ENCODE data around the gene ESRRB.

ESRRB gene

GRCh38 chr14:76446486-76446885, 70.5 kb downstream of the ESRRB start:
- H3K27me3 ChIP-seq (ENCODE audit: control insufficient read depth in 2 of 2, insufficient read depth in 2 of 2, low read length in 2 of 2), result no peaks in the 10 kb centered on the region
- H3K27ac ChIP-seq (ENCODE audit: low read depth in 2 of 2, low read length in 2 of 2), result no peak overlapping the region
- H3K9ac ChIP-seq (ENCODE audit: low read depth in 1 of 2, low read length in 2 of 2), result no peak overlapping the region
- H3K4me1 ChIP-seq (ENCODE audit: control insufficient read depth in 2 of 2, insufficient read depth in 2 of 2, low read length in 2 of 2), result no peaks in the 10 kb centered on the region
- no peaks in the 10 kb centered on the region for H3K9me3 ChIP-seq (ENCODE audit: control insufficient read depth in 2 of 2, low read length in 2 of 2)
- no peaks in the 10 kb centered on the region for H3K36me3 ChIP-seq (ENCODE audit: control insufficient read depth in 2 of 2, insufficient read depth in 2 of 2, low read length in 2 of 2)
- no peak overlapping the region for H3K4me3 ChIP-seq (ENCODE audit: low read length in 2 of 2)

- no peaks in the 10 kb centered on the region for H3K4me1 ChIP-seq (ENCODE audit: control insufficient read depth in 2 of 2, insufficient read depth in 2 of 2, low read length in 2 of 2)
- H3K4me3 ChIP-seq (ENCODE audit: low read length in 2 of 2), result no peak overlapping the region
- H3K27ac ChIP-seq (ENCODE audit: low read depth in 2 of 2, low read length in 2 of 2), result no peak overlapping the region
- H3K27me3 ChIP-seq (ENCODE audit: control insufficient read depth in 2 of 2, insufficient read depth in 2 of 2, low read length in 2 of 2), result no peaks in the 10 kb centered on the region
- H3K36me3 ChIP-seq (ENCODE audit: control insufficient read depth in 2 of 2, insufficient read depth in 2 of 2, low read length in 2 of 2), result no peaks in the 10 kb centered on the region
- H3K9me3 ChIP-seq (ENCODE audit: control insufficient read depth in 2 of 2, low read length in 2 of 2), result no peaks in the 10 kb centered on the region
- H3K9ac ChIP-seq (ENCODE audit: low read depth in 1 of 2, low read length in 2 of 2), result no peak overlapping the region
Measured at GRCh38 chr14:76446921-76447320, 71.0 kb downstream of the ESRRB start.

GRCh38 chr14:76450476-76450875, 74.5 kb downstream of the ESRRB start:
- Histone ChIP-seq H3K4me3 (ENCODE audit: low read length in 2 of 2) (no peak overlapping the region), H3K9me3 (ENCODE audit: control insufficient read depth in 2 of 2, low read length in 2 of 2) (no peaks in the 10 kb centered on the region), H3K27ac (ENCODE audit: low read depth in 2 of 2, low read length in 2 of 2) (no peak overlapping the region), H3K36me3 (ENCODE audit: control insufficient read depth in 2 of 2, insufficient read depth in 2 of 2, low read length in 2 of 2) (no peaks in the 10 kb centered on the region), H3K9ac (ENCODE audit: low read depth in 1 of 2, low read length in 2 of 2) (no peak overlapping the region), H3K27me3 (ENCODE audit: control insufficient read depth in 2 of 2, insufficient read depth in 2 of 2, low read length in 2 of 2) (no peaks in the 10 kb centered on the region), H3K4me1 (ENCODE audit: control insufficient read depth in 2 of 2, insufficient read depth in 2 of 2, low read length in 2 of 2) (no peaks in the 10 kb centered on the region)

GRCh38 chr14:76456200-76456599, 80.3 kb downstream of the ESRRB start:
- H3K4me3 ChIP-seq (ENCODE audit: low read length in 2 of 2), result no peak overlapping the region
- peaks cover 0 to 3% of the 10 kb centered on the region in 2 donors for H3K9me3 ChIP-seq (ENCODE audit: control insufficient read depth in 2 of 2, low read length in 2 of 2)
- H3K27me3 ChIP-seq (ENCODE audit: control insufficient read depth in 2 of 2, insufficient read depth in 2 of 2, low read length in 2 of 2), result no peaks in the 10 kb centered on the region
- no peaks in the 10 kb centered on the region for H3K4me1 ChIP-seq (ENCODE audit: control insufficient read depth in 2 of 2, insufficient read depth in 2 of 2, low read length in 2 of 2)
- no peak overlapping the region for H3K9ac ChIP-seq (ENCODE audit: low read depth in 1 of 2, low read length in 2 of 2)
- no peak overlapping the region for H3K27ac ChIP-seq (ENCODE audit: low read depth in 2 of 2, low read length in 2 of 2)
- no peaks in the 10 kb centered on the region for H3K36me3 ChIP-seq (ENCODE audit: control insufficient read depth in 2 of 2, insufficient read depth in 2 of 2, low read length in 2 of 2)

GRCh38 chr14:76456891-76457586, 81.1 kb downstream of the ESRRB start:
- no peaks in the 10 kb centered on the region for H3K36me3 ChIP-seq (ENCODE audit: control insufficient read depth in 2 of 2, insufficient read depth in 2 of 2, low read length in 2 of 2)
- no peak overlapping the region for H3K27ac ChIP-seq (ENCODE audit: low read depth in 2 of 2, low read length in 2 of 2)
- H3K9ac ChIP-seq (ENCODE audit: low read depth in 1 of 2, low read length in 2 of 2), result no peak overlapping the region
- no peaks in the 10 kb centered on the region for H3K4me1 ChIP-seq (ENCODE audit: control insufficient read depth in 2 of 2, insufficient read depth in 2 of 2, low read length in 2 of 2)
- H3K4me3 ChIP-seq (ENCODE audit: low read length in 2 of 2), result no peak overlapping the region
- H3K27me3 ChIP-seq (ENCODE audit: control insufficient read depth in 2 of 2, insufficient read depth in 2 of 2, low read length in 2 of 2), result no peaks in the 10 kb centered on the region
- peaks cover 0 to 3% of the 10 kb centered on the region in 2 donors for H3K9me3 ChIP-seq (ENCODE audit: control insufficient read depth in 2 of 2, low read length in 2 of 2)

- no peaks in the 10 kb centered on the region for H3K36me3 ChIP-seq (ENCODE audit: control insufficient read depth in 2 of 2, insufficient read depth in 2 of 2, low read length in 2 of 2)
- no peak overlapping the region for H3K4me3 ChIP-seq (ENCODE audit: low read length in 2 of 2)
- H3K9me3 ChIP-seq (ENCODE audit: control insufficient read depth in 2 of 2, low read length in 2 of 2), result peaks cover 0 to 3% of the 10 kb centered on the region in 2 donors
- H3K27ac ChIP-seq (ENCODE audit: low read depth in 2 of 2, low read length in 2 of 2), result no peak overlapping the region
- H3K4me1 ChIP-seq (ENCODE audit: control insufficient read depth in 2 of 2, insufficient read depth in 2 of 2, low read length in 2 of 2), result no peaks in the 10 kb centered on the region
- H3K9ac ChIP-seq (ENCODE audit: low read depth in 1 of 2, low read length in 2 of 2), result no peak overlapping the region
- H3K27me3 ChIP-seq (ENCODE audit: control insufficient read depth in 2 of 2, insufficient read depth in 2 of 2, low read length in 2 of 2), result no peaks in the 10 kb centered on the region
Measured at GRCh38 chr14:76457841-76458240, 81.9 kb downstream of the ESRRB start.

GRCh38 chr14:76461886-76462285, 85.9 kb downstream of the ESRRB start:
- Histone ChIP-seq H3K27me3 (ENCODE audit: control insufficient read depth in 2 of 2, insufficient read depth in 2 of 2, low read length in 2 of 2) (no peaks in the 10 kb centered on the region), H3K36me3 (ENCODE audit: control insufficient read depth in 2 of 2, insufficient read depth in 2 of 2, low read length in 2 of 2) (no peaks in the 10 kb centered on the region), H3K4me1 (ENCODE audit: control insufficient read depth in 2 of 2, insufficient read depth in 2 of 2, low read length in 2 of 2) (no peaks in the 10 kb centered on the region), H3K27ac (ENCODE audit: low read depth in 2 of 2, low read length in 2 of 2) (no peak overlapping the region), H3K4me3 (ENCODE audit: low read length in 2 of 2) (no peak overlapping the region), H3K9ac (ENCODE audit: low read depth in 1 of 2, low read length in 2 of 2) (no peak overlapping the region), H3K9me3 (ENCODE audit: control insufficient read depth in 2 of 2, low read length in 2 of 2) (no peaks in the 10 kb centered on the region)

GRCh38 chr14:76462330-76462729, 86.4 kb downstream of the ESRRB start:
- no peak overlapping the region for H3K27ac ChIP-seq (ENCODE audit: low read depth in 2 of 2, low read length in 2 of 2)
- H3K9ac ChIP-seq (ENCODE audit: low read depth in 1 of 2, low read length in 2 of 2), result no peak overlapping the region
- H3K4me1 ChIP-seq (ENCODE audit: control insufficient read depth in 2 of 2, insufficient read depth in 2 of 2, low read length in 2 of 2), result no peaks in the 10 kb centered on the region
- no peaks in the 10 kb centered on the region for H3K9me3 ChIP-seq (ENCODE audit: control insufficient read depth in 2 of 2, low read length in 2 of 2)
- no peaks in the 10 kb centered on the region for H3K27me3 ChIP-seq (ENCODE audit: control insufficient read depth in 2 of 2, insufficient read depth in 2 of 2, low read length in 2 of 2)
- H3K4me3 ChIP-seq (ENCODE audit: low read length in 2 of 2), result no peak overlapping the region
- no peaks in the 10 kb centered on the region for H3K36me3 ChIP-seq (ENCODE audit: control insufficient read depth in 2 of 2, insufficient read depth in 2 of 2, low read length in 2 of 2)

- no peaks in the 10 kb centered on the region for H3K4me1 ChIP-seq (ENCODE audit: control insufficient read depth in 2 of 2, insufficient read depth in 2 of 2, low read length in 2 of 2)
- H3K9me3 ChIP-seq (ENCODE audit: control insufficient read depth in 2 of 2, low read length in 2 of 2), result no peaks in the 10 kb centered on the region
Measured at GRCh38 chr14:76463105-76463504, 87.2 kb downstream of the ESRRB start.

GRCh38 chr14:76464856-76465255, 88.9 kb downstream of the ESRRB start:
- Histone ChIP-seq H3K27me3 (ENCODE audit: control insufficient read depth in 2 of 2, insufficient read depth in 2 of 2, low read length in 2 of 2) (no peaks in the 10 kb centered on the region), H3K36me3 (ENCODE audit: control insufficient read depth in 2 of 2, insufficient read depth in 2 of 2, low read length in 2 of 2) (no peaks in the 10 kb centered on the region), H3K4me1 (ENCODE audit: control insufficient read depth in 2 of 2, insufficient read depth in 2 of 2, low read length in 2 of 2) (no peaks in the 10 kb centered on the region), H3K4me3 (ENCODE audit: low read length in 2 of 2) (no peak overlapping the region), H3K27ac (ENCODE audit: low read depth in 2 of 2, low read length in 2 of 2) (no peak overlapping the region), H3K9me3 (ENCODE audit: control insufficient read depth in 2 of 2, low read length in 2 of 2) (no peaks in the 10 kb centered on the region), H3K9ac (ENCODE audit: low read depth in 1 of 2, low read length in 2 of 2) (no peak overlapping the region)

More at GRCh38 chr14:76463105-76463504, 87.2 kb downstream of the ESRRB start:
- Histone ChIP-seq H3K36me3 (ENCODE audit: control insufficient read depth in 2 of 2, insufficient read depth in 2 of 2, low read length in 2 of 2) (no peaks in the 10 kb centered on the region), H3K4me3 (ENCODE audit: low read length in 2 of 2) (no peak overlapping the region), H3K27me3 (ENCODE audit: control insufficient read depth in 2 of 2, insufficient read depth in 2 of 2, low read length in 2 of 2) (no peaks in the 10 kb centered on the region), H3K27ac (ENCODE audit: low read depth in 2 of 2, low read length in 2 of 2) (no peak overlapping the region), H3K9ac (ENCODE audit: low read depth in 1 of 2, low read length in 2 of 2) (no peak overlapping the region)
